ENCODE measurements around the gene DEPDC4.

DNA sequence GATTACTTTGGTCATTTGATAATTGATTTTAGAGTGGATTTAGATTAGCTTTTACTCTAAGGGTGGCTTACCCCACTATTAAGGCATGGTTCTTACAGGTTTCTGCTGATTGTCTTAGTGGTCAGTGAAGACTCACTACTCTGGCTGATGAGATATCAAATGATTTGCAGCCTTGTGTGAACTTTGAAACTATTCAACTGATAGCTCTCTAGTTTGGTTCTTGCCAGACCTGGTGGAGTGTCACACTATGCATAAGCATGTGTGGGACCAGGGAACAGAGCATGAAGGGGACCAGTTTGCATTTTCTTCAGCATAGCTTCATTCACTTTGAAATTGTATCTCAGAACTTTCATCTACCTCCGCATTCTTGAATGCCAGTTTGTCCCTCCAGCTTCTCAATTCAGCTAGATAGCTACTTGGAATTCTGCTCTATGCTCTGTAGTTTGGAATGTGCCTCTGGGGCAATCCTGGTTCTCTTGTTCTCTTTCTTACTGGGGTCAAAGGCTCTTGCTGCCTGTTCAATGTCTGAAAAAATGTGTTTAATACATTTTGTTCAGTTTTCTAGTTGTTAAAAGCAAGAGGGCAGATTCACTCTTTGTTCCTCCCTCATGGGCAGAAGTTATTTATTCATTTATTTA, 12.8 kb upstream of the DEPDC4 start:
- TF ChIP-seq, protein P1, sequence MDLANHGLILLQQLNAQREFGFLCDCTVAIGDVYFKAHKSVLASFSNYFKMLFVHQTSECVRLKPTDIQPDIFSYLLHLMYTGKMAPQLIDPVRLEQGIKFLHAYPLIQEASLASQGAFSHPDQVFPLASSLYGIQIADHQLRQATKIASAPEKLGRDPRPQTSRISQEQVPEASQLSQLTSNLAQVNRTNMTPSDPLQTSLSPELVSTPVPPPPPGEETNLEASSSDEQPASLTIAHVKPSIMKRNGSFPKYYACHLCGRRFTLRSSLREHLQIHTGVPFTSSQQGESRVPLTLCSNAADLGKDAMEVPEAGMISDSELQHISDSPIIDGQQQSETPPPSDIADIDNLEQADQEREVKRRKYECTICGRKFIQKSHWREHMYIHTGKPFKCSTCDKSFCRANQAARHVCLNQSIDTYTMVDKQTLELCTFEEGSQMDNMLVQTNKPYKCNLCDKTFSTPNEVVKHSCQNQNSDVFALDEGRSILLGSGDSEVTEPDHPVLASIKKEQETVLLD (CRISPR knock-in tag; IDR thresholded peaks at IDR 0.05; ENCODE audit: low read depth) = no peak
- no peak for TF ChIP-seq ZNF20 (CRISPR knock-in tag; IDR thresholded peaks at IDR 0.05)
- no peak for TF ChIP-seq SMC3 (IDR thresholded peaks at IDR 0.05; ENCODE audit: low read length)
- TF ChIP-seq SALL2 (CRISPR knock-in tag; IDR thresholded peaks at IDR 0.05) = no peak
- TF ChIP-seq, protein P2, sequence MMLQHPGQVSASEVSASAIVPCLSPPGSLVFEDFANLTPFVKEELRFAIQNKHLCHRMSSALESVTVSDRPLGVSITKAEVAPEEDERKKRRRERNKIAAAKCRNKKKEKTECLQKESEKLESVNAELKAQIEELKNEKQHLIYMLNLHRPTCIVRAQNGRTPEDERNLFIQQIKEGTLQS (CRISPR knock-in tag; IDR thresholded peaks at IDR 0.05) = no peak
- no peak for TF ChIP-seq FOXP1 (IDR thresholded peaks at IDR 0.05)
- TF ChIP-seq FOXP1 (CRISPR knock-in tag; IDR thresholded peaks at IDR 0.05) = no peak
- TF ChIP-seq ZKSCAN1 (IDR thresholded peaks at IDR 0.05; ENCODE audit: low read length) = no peak
- no peak for TF ChIP-seq SUZ12 (IDR thresholded peaks at IDR 0.05; ENCODE audit: low read depth, low read length)
- TF ChIP-seq, protein P3, sequence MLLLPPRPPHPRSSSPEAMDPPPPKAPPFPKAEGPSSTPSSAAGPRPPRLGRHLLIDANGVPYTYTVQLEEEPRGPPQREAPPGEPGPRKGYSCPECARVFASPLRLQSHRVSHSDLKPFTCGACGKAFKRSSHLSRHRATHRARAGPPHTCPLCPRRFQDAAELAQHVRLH (CRISPR knock-in tag; IDR thresholded peaks at IDR 0.05; ENCODE audit: borderline replicate concordance, low read depth) = no peak
- TF ChIP-seq, protein P4, sequence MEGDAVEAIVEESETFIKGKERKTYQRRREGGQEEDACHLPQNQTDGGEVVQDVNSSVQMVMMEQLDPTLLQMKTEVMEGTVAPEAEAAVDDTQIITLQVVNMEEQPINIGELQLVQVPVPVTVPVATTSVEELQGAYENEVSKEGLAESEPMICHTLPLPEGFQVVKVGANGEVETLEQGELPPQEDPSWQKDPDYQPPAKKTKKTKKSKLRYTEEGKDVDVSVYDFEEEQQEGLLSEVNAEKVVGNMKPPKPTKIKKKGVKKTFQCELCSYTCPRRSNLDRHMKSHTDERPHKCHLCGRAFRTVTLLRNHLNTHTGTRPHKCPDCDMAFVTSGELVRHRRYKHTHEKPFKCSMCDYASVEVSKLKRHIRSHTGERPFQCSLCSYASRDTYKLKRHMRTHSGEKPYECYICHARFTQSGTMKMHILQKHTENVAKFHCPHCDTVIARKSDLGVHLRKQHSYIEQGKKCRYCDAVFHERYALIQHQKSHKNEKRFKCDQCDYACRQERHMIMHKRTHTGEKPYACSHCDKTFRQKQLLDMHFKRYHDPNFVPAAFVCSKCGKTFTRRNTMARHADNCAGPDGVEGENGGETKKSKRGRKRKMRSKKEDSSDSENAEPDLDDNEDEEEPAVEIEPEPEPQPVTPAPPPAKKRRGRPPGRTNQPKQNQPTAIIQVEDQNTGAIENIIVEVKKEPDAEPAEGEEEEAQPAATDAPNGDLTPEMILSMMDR (CRISPR knock-in tag; IDR thresholded peaks at IDR 0.05) = no peak
- TF ChIP-seq RAD21 (CRISPR knock-in tag; IDR thresholded peaks at IDR 0.05) = no peak
- no peak for TF ChIP-seq TCF12 (IDR thresholded peaks at IDR 0.05)
- TF ChIP-seq TCF12 (CRISPR knock-in tag; IDR thresholded peaks at IDR 0.05) = no peak
